Thoracic aorta (tissue), 2 donors: ENCODE measurements around the gene TRPT1. TPM values are rescaled to one million over a fixed set of nuclear protein-coding genes. Genes with fewer than 3 reads are reported as not detected.

Experiments
- ATAC-seq: fragments of 150-250 bp; one replicate; pipeline ENCODE4 v1.8.0; 2017; ENCODE audit warnings: low read depth; ENCODE audit not compliant: insufficient number of reproducible peaks, low FRiP score
- DNase-seq: peaks from one replicate; pipeline ENCODE4 v3.0.0-alpha.2; 2020; ENCODE audit warnings: low spot score
- H3K27ac ChIP-seq, 2 donors: fragments of 200-600 bp; sonication (generic); 1 replicate in 1 of 2; 2 replicates in 1 of 2; pipeline ENCODE4 v1.5.1; 2016; ENCODE audit warnings: mild to moderate bottlenecking in 2 of 2, moderate library complexity in 2 of 2
- H3K27me3 ChIP-seq: fragments of 200-600 bp; sonication (generic); replicated peaks from 2 replicates; pipeline ENCODE4 v1.6.0; 2016; ENCODE audit warnings: mild to moderate bottlenecking; ENCODE audit not compliant: insufficient read depth
- H3K36me3 ChIP-seq: fragments of 200-600 bp; sonication (generic); one replicate; pipeline ENCODE4 v1.5.1; 2016
- H3K4me1 ChIP-seq, 2 donors: fragments of 200-600 bp; sonication (generic); 1 replicate in 1 of 2; 2 replicates in 1 of 2; pipeline versions ENCODE4 v1.5.1 to v1.6.0; 2016; ENCODE audit warnings: low read depth in 2 of 2, mild to moderate bottlenecking in 1 of 2; ENCODE audit not compliant: control insufficient read depth in 1 of 2
- H3K4me3 ChIP-seq: fragments of 200-600 bp; sonication (generic); 2 replicates; pipeline ENCODE4 v1.5.1; 2016; ENCODE audit warnings: mild to moderate bottlenecking
- H3K9me3 ChIP-seq: fragments of 200-600 bp; sonication (generic); 2 replicates; pipeline ENCODE4 v1.5.1; 2016
- CTCF ChIP-seq: fragments of 200-600 bp; sonication (generic); IDR thresholded peaks from one replicate; pipeline ENCODE4 v1.5.1; 2019; ENCODE audit warnings: antibody characterized with exemption
- total RNA-seq, 2 donors: library from RNA; depleted of rRNA; stranded (reverse); fragments of >200 nt; gene quantifications; one replicate each; pipeline versions ENCODE4 v1.1.0 to v1.2.3, GENCODE V29; 2016

The TRPT1 gene
- total RNA-seq, 2 donors from 2014 or later = 67.2 to 95.3 TPM

- ATAC-seq (peak; percentile 61), DNase-seq (peak; percentile 67)
- peak; percentile 22 for TF ChIP-seq CTCF
- no peaks in the 10 kb centered on the region for H3K27me3 ChIP-seq
- H3K4me3 ChIP-seq = peak overlapping the region; percentile 77
- peak overlapping the region; percentile 85 to 94 for H3K27ac ChIP-seq
- H3K4me1 ChIP-seq = peaks cover 25 to 53% of the 10 kb centered on the region in 2 donors
- H3K9me3 ChIP-seq = no peaks in the 10 kb centered on the region
- peaks cover 4% of the 10 kb centered on the region for H3K36me3 ChIP-seq
Measured at GRCh38 chr11:64185175-64185692, 40.8 kb downstream of the TRPT1 start.

- Histone ChIP-seq H3K9me3 (no peaks in the 10 kb centered on the region), H3K4me3 (no peak overlapping the region), H3K27ac (peak overlapping the region; percentile 85 to 94), H3K4me1 (peaks cover 25 to 50% of the 10 kb centered on the region in 2 donors), H3K36me3 (no peaks in the 10 kb centered on the region), H3K27me3 (no peaks in the 10 kb centered on the region)
- DNase-seq (no peak), ATAC-seq (no peak)
- no peak for TF ChIP-seq CTCF
Measured at GRCh38 chr11:64183890-64184289, 42.1 kb downstream of the TRPT1 start.

GRCh38 chr11:64181506-64182411, 44.2 kb downstream of the TRPT1 start:
- peak; percentile 81 for DNase-seq
- H3K36me3 ChIP-seq = no peaks in the 10 kb centered on the region
- no peaks in the 10 kb centered on the region for H3K27me3 ChIP-seq
- H3K4me1 ChIP-seq = peaks cover 25 to 42% of the 10 kb centered on the region in 2 donors
- no peaks in the 10 kb centered on the region for H3K9me3 ChIP-seq
- peak; percentile 47 for ATAC-seq
- H3K27ac ChIP-seq = peak overlapping the region; percentile 79 to 86
- peak overlapping the region; percentile 63 for H3K4me3 ChIP-seq
- no peak for TF ChIP-seq CTCF

GRCh38 chr11:64180891-64181290, 45.1 kb downstream of the TRPT1 start:
- H3K4me3 ChIP-seq = peak overlapping the region; percentile 63
- peaks cover 25 to 42% of the 10 kb centered on the region in 2 donors for H3K4me1 ChIP-seq

More at GRCh38 chr11:64180891-64181290, 45.1 kb downstream of the TRPT1 start:
- H3K36me3 ChIP-seq = no peaks in the 10 kb centered on the region
- ATAC-seq = no peak
- no peaks in the 10 kb centered on the region for H3K27me3 ChIP-seq
- DNase-seq = no peak
- no peak for TF ChIP-seq CTCF
- no peaks in the 10 kb centered on the region for H3K9me3 ChIP-seq
- H3K27ac ChIP-seq = peak overlapping the region in 1 of 2 donors; percentile 79
